Activated CD8-positive, alpha-beta T cell treated with anti-CD3 and anti-CD28 coated beads for 36 hours (primary cell): ENCODE results near the gene CPN2. TPM values are rescaled to one million over a fixed set of nuclear protein-coding genes. Genes with fewer than 3 reads are reported as not detected.

ENCODE experiments used
- ATAC-seq: fragments of 200-7000 bp; cut with Tn5 transposase; one replicate; pipeline ENCODE4 v1.10.0; 2021; ENCODE audit warnings: mild to moderate bottlenecking, moderate library complexity
- CTCF ChIA-PET: fragments of 350-600 bp; sonication (Branson Sonifier 250); formaldehyde crosslinking; loops from one replicate; lab custom pipeline; 2021; ENCODE audit warnings: antibody characterized with exemption; lab: Charles Lee
- POLR2A ChIA-PET: fragments of 350-600 bp; sonication (Branson Sonifier 250); formaldehyde crosslinking; loops from one replicate; lab custom pipeline; 2021; ENCODE audit warnings: antibody characterized with exemption; lab: Charles Lee
- DNase-seq: peaks from one replicate; pipeline ENCODE4 v3.0.0-alpha.2; 2020
- H3K27ac Mint-ChIP-seq: one replicate; pipeline ENCODE4 v1.8.0; 2021; ENCODE audit warnings: mild to moderate bottlenecking, mixed read lengths
- H3K27me3 Mint-ChIP-seq: one replicate; pipeline ENCODE4 v1.8.0; 2021; ENCODE audit warnings: mixed read lengths
- H3K36me3 Mint-ChIP-seq: one replicate; pipeline ENCODE4 v1.8.0; 2021; ENCODE audit warnings: low read depth, mixed read lengths
- H3K4me1 Mint-ChIP-seq: one replicate; pipeline ENCODE4 v1.8.0; 2021; ENCODE audit warnings: low read depth, mixed read lengths
- H3K4me3 Mint-ChIP-seq: one replicate; pipeline ENCODE4 v1.8.0; 2021; ENCODE audit warnings: mild to moderate bottlenecking, moderate library complexity, mixed read lengths
- H3K9me3 Mint-ChIP-seq: one replicate; pipeline ENCODE4 v1.8.0; 2021; ENCODE audit warnings: mixed read lengths
- intact Hi-C: fragments of 100-400 bp; cut with micrococcal nuclease; formaldehyde crosslinking; loops from one replicate; pipeline ENCODE4 v1.10.0; 2022
- total RNA-seq, 2 experiments: library from RNA; stranded (reverse); gene quantifications; one replicate each; pipeline ENCODE4 v1.2.3, GENCODE V29; 2021
- TF ChIP-seq, protein P1 (sequence below): fragments of 200-600 bp; IDR thresholded peaks from one replicate; pipeline ENCODE4 v1.8.0; 2022; ENCODE audit warnings: antibody characterized with exemption, mild to moderate bottlenecking

Gene CPN2
- total RNA-seq, 2 experiments from 2014 or later: not detected

DNA sequence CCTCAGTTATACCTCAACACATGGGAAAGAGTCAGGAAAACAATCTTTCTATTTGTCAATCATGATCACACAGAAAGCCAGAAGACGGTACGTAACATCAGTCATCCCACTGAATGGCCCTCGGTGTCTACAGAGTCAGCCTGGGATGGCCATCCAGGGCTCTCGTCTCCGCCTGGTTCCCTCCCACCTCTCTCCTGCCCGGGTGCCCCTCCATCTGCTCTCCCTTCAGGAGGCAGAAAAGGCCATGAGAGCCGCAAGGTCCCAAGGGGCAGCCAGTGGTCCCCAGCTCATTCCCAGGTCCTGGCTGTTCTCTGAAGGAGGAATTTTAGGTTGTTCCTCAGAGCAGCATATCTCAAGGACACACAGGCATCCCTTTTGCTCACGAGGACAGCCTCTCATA is 22.8 kb upstream of the CPN2 start:
- TF ChIP-seq, protein P1, sequence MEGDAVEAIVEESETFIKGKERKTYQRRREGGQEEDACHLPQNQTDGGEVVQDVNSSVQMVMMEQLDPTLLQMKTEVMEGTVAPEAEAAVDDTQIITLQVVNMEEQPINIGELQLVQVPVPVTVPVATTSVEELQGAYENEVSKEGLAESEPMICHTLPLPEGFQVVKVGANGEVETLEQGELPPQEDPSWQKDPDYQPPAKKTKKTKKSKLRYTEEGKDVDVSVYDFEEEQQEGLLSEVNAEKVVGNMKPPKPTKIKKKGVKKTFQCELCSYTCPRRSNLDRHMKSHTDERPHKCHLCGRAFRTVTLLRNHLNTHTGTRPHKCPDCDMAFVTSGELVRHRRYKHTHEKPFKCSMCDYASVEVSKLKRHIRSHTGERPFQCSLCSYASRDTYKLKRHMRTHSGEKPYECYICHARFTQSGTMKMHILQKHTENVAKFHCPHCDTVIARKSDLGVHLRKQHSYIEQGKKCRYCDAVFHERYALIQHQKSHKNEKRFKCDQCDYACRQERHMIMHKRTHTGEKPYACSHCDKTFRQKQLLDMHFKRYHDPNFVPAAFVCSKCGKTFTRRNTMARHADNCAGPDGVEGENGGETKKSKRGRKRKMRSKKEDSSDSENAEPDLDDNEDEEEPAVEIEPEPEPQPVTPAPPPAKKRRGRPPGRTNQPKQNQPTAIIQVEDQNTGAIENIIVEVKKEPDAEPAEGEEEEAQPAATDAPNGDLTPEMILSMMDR: no peak
- Mint-ChIP-seq H3K36me3 (no peaks in the 10 kb centered on the region), H3K4me3 (no peak overlapping the region), H3K27me3 (peaks cover 12% of the 10 kb centered on the region), H3K4me1 (no peaks in the 10 kb centered on the region), H3K27ac (no peak overlapping the region), H3K9me3 (no peaks in the 10 kb centered on the region)
- ATAC-seq (no peak), DNase-seq (no peak)
- ChIA-PET CTCF (interaction anchor here (0.9 kb wide), 1 partner anchor 18 kb away, joined by 3 read pairs; no protein-coding TSS in a partner anchor), POLR2A (no interaction called here)
- intact Hi-C loops: no loop called here

GRCh38 chr3:194373028-194373427 is 21.9 kb upstream of the CPN2 start:
- intact Hi-C loops: no loop called here
- Mint-ChIP-seq H3K4me3 (no peak overlapping the region), H3K9me3 (no peaks in the 10 kb centered on the region), H3K27me3 (peaks cover 17% of the 10 kb centered on the region), H3K27ac (no peak overlapping the region), H3K4me1 (no peaks in the 10 kb centered on the region), H3K36me3 (no peaks in the 10 kb centered on the region)
- ATAC-seq: no peak
- TF ChIP-seq, protein P1: no peak
- ChIA-PET POLR2A (no interaction called here), CTCF (interaction anchor here (0.6 kb wide), 1 partner anchor 31 kb away, joined by 3 read pairs; no protein-coding TSS in a partner anchor)
- no peak for DNase-seq

DNA sequence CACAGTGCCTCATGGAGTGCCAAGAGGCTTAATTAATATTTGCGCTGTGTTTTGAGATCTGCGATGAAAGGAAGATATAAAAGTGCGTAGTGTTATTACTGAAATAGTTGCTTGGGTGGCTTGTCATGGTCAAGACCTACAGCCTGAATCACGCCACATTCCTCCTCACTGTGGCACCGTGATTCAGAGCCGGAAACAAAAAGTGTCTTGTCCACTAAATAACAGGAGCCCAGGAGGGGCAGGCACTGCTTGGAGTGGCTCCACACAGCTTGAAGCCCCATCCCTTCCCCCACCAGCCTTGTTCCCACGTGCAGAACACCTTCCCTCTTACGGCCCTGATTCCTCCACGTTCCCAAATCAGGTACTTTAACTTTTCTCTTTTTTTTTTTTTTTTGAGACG is 19.6 kb upstream of the CPN2 start:
- H3K27ac Mint-ChIP-seq: no peak overlapping the region
- no peaks in the 10 kb centered on the region for H3K4me1 Mint-ChIP-seq
- intact Hi-C loops: no loop called here
- H3K9me3 Mint-ChIP-seq: no peaks in the 10 kb centered on the region
- ATAC-seq (no peak), DNase-seq (no peak)
- no peaks in the 10 kb centered on the region for H3K36me3 Mint-ChIP-seq
- TF ChIP-seq, protein P1: no peak
- CTCF ChIA-PET: no interaction called here
- H3K27me3 Mint-ChIP-seq: peaks cover 23% of the 10 kb centered on the region
- POLR2A ChIA-PET: no interaction called here
- H3K4me3 Mint-ChIP-seq: no peak overlapping the region

GRCh38 chr3:194369522-194370279 is 18.6 kb upstream of the CPN2 start, which contains the start of gene LRRC15:
LRRC15 (minus strand) TSS chr3:194369743; CDS start chr3:194361043, 8,700 bp downstream.
- ATAC-seq: no peak
- Mint-ChIP-seq H3K36me3 (no peaks in the 10 kb centered on the region), H3K27me3 (peaks cover 23% of the 10 kb centered on the region), H3K4me3 (no peak within 1 kb of the TSS), H3K9me3 (no peaks in the 10 kb centered on the region), H3K4me1 (no peaks in the 10 kb centered on the region), H3K27ac (no peak within 1 kb of the TSS)
- POLR2A ChIA-PET: no interaction called here
- intact Hi-C loops: no loop called here
- DNase-seq: no peak
- TF ChIP-seq, protein P1: no peak
- CTCF ChIA-PET: no interaction called here

- Mint-ChIP-seq H3K27me3 (peaks cover 23% of the 10 kb centered on the region), H3K27ac (no peak overlapping the region), H3K9me3 (no peaks in the 10 kb centered on the region), H3K4me3 (no peak overlapping the region), H3K36me3 (no peaks in the 10 kb centered on the region), H3K4me1 (no peaks in the 10 kb centered on the region)
- intact Hi-C loops: no loop called here
- ChIA-PET POLR2A (no interaction called here), CTCF (no interaction called here)
- DNase-seq: no peak
- no peak for ATAC-seq
- TF ChIP-seq, protein P1: no peak
Observed at GRCh38 chr3:194368918-194369317, 17.8 kb upstream of the CPN2 start.
